DND-41 (cell line): ENCODE measurements around the gene CCDC81.

Source experiments
- EZH2 ChIP-seq: IDR thresholded peaks from 3 replicates; pipeline ENCODE4 v1.6.1; 2012; ENCODE audit warnings: borderline replicate concordance, low read depth, mild to moderate bottlenecking, moderate library complexity, low read length, inconsistent platforms; ENCODE audit not compliant: severe bottlenecking
- TF ChIP-seq, protein P1 (sequence below): IDR thresholded peaks from 2 replicates; pipeline ENCODE4 v1.5.1; 2012; ENCODE audit warnings: borderline replicate concordance, low read length, moderate library complexity, mild to moderate bottlenecking; ENCODE audit not compliant: poor library complexity, severe bottlenecking; ENCODE audit errors: extremely low read depth

DNA sequence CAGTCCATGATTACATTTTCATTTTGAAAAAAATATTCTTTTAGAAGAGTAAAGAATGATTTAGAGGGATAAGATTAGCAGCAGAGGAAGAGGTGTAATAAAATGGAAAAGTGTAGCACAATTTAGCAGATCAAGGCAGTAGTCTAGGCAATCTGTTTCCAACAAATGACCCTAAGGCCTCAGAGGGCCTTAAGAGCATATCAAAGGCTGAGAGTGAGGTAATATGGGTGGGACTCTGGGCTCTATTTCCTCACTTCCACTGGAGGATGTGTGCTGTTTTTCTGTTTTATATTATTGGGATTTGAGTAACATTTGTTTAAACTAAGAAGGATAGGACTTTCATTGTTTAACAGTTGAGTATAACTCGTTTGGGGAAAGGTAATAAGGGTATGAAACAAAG lies 28.8 kb downstream of the CCDC81 start:
- TF ChIP-seq, protein P1, sequence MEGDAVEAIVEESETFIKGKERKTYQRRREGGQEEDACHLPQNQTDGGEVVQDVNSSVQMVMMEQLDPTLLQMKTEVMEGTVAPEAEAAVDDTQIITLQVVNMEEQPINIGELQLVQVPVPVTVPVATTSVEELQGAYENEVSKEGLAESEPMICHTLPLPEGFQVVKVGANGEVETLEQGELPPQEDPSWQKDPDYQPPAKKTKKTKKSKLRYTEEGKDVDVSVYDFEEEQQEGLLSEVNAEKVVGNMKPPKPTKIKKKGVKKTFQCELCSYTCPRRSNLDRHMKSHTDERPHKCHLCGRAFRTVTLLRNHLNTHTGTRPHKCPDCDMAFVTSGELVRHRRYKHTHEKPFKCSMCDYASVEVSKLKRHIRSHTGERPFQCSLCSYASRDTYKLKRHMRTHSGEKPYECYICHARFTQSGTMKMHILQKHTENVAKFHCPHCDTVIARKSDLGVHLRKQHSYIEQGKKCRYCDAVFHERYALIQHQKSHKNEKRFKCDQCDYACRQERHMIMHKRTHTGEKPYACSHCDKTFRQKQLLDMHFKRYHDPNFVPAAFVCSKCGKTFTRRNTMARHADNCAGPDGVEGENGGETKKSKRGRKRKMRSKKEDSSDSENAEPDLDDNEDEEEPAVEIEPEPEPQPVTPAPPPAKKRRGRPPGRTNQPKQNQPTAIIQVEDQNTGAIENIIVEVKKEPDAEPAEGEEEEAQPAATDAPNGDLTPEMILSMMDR: no peak
- TF ChIP-seq EZH2: no peak
